ENCODE results near the gene NDUFS7. TPM values are rescaled to one million over a fixed set of nuclear protein-coding genes. Genes with fewer than 3 reads are reported as not detected.

The NDUFS7 gene
- total and polyA plus RNA-seq, 10 of the 15 experiments (the other 5 are each of a cell fraction or from before 2014, with no cell fraction given): 5.1 to 282 (median 92.9) TPM

DNA sequence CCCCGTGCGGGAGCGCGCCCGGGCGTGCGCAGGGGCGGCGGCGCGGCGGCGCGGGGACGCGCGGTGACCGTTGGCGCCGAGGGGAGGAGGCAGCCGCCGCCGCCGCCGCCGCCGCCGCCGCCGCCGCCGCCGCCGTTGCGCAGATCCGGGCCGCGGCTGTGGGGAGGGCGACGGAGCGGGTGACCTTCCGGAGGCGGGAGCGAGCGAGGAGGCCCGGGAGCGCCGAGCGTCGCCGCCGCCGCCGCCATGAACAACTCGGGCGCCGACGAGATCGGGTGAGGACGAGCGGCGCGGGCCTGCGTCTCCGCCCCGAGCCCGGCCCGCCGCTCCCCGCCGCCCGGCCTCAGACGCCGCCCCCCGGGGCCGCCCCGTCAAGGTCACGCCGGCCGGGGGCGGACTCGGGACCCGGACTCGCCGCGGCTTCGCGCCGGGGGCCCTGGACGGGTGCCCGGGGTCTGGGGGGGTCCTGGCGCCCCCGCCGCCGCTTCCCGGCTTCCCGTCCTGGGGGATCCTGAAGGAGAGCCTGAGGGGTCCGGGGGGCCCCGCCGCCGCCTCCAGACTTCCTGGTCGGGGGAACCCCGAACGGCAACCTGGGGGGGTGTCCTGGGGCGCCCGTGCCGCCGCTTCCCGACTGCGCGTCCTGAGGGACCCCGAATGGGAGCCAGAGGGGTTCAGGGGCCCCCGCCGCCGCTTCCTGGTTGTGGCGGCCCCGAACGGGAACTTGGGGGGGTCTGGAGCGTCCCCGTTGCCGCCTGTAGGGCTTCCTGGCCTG lies 24.0 kb downstream of the NDUFS7 start, which contains the start of gene DAZAP1 (continued):
- TF ChIP-seq, protein P1, sequence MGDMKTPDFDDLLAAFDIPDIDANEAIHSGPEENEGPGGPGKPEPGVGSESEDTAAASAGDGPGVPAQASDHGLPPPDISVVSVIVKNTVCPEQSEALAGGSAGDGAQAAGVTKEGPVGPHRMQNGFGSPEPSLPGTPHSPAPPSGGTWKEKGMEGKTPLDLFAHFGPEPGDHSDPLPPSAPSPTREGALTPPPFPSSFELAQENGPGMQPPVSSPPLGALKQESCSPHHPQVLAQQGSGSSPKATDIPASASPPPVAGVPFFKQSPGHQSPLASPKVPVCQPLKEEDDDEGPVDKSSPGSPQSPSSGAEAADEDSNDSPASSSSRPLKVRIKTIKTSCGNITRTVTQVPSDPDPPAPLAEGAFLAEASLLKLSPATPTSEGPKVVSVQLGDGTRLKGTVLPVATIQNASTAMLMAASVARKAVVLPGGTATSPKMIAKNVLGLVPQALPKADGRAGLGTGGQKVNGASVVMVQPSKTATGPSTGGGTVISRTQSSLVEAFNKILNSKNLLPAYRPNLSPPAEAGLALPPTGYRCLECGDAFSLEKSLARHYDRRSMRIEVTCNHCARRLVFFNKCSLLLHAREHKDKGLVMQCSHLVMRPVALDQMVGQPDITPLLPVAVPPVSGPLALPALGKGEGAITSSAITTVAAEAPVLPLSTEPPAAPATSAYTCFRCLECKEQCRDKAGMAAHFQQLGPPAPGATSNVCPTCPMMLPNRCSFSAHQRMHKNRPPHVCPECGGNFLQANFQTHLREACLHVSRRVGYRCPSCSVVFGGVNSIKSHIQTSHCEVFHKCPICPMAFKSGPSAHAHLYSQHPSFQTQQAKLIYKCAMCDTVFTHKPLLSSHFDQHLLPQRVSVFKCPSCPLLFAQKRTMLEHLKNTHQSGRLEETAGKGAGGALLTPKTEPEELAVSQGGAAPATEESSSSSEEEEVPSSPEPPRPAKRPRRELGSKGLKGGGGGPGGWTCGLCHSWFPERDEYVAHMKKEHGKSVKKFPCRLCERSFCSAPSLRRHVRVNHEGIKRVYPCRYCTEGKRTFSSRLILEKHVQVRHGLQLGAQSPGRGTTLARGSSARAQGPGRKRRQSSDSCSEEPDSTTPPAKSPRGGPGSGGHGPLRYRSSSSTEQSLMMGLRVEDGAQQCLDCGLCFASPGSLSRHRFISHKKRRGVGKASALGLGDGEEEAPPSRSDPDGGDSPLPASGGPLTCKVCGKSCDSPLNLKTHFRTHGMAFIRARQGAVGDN (IDR thresholded peaks at IDR 0.05): no peak
- TF ChIP-seq, protein P2, sequence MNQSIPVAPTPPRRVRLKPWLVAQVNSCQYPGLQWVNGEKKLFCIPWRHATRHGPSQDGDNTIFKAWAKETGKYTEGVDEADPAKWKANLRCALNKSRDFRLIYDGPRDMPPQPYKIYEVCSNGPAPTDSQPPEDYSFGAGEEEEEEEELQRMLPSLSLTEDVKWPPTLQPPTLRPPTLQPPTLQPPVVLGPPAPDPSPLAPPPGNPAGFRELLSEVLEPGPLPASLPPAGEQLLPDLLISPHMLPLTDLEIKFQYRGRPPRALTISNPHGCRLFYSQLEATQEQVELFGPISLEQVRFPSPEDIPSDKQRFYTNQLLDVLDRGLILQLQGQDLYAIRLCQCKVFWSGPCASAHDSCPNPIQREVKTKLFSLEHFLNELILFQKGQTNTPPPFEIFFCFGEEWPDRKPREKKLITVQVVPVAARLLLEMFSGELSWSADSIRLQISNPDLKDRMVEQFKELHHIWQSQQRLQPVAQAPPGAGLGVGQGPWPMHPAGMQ (IDR thresholded peaks at IDR 0.05; ENCODE audit: borderline replicate concordance): no peak
- TF ChIP-seq, protein P3, sequence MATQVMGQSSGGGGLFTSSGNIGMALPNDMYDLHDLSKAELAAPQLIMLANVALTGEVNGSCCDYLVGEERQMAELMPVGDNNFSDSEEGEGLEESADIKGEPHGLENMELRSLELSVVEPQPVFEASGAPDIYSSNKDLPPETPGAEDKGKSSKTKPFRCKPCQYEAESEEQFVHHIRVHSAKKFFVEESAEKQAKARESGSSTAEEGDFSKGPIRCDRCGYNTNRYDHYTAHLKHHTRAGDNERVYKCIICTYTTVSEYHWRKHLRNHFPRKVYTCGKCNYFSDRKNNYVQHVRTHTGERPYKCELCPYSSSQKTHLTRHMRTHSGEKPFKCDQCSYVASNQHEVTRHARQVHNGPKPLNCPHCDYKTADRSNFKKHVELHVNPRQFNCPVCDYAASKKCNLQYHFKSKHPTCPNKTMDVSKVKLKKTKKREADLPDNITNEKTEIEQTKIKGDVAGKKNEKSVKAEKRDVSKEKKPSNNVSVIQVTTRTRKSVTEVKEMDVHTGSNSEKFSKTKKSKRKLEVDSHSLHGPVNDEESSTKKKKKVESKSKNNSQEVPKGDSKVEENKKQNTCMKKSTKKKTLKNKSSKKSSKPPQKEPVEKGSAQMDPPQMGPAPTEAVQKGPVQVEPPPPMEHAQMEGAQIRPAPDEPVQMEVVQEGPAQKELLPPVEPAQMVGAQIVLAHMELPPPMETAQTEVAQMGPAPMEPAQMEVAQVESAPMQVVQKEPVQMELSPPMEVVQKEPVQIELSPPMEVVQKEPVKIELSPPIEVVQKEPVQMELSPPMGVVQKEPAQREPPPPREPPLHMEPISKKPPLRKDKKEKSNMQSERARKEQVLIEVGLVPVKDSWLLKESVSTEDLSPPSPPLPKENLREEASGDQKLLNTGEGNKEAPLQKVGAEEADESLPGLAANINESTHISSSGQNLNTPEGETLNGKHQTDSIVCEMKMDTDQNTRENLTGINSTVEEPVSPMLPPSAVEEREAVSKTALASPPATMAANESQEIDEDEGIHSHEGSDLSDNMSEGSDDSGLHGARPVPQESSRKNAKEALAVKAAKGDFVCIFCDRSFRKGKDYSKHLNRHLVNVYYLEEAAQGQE (IDR thresholded peaks at IDR 0.05; ENCODE audit: low read depth, low read length): no peak
- no peak for TF ChIP-seq SIN3A (IDR thresholded peaks at IDR 0.05; ENCODE audit: low read depth, low read length)
- no peak for TF ChIP-seq HCFC1 (IDR thresholded peaks at IDR 0.05; ENCODE audit: low read length)
- TF ChIP-seq GATAD2B (conservative IDR thresholded peaks at IDR 0.05; ENCODE audit: low read depth): peak; percentile 62; the same call in 1 of the 2 replicates
- TF ChIP-seq, protein P4, sequence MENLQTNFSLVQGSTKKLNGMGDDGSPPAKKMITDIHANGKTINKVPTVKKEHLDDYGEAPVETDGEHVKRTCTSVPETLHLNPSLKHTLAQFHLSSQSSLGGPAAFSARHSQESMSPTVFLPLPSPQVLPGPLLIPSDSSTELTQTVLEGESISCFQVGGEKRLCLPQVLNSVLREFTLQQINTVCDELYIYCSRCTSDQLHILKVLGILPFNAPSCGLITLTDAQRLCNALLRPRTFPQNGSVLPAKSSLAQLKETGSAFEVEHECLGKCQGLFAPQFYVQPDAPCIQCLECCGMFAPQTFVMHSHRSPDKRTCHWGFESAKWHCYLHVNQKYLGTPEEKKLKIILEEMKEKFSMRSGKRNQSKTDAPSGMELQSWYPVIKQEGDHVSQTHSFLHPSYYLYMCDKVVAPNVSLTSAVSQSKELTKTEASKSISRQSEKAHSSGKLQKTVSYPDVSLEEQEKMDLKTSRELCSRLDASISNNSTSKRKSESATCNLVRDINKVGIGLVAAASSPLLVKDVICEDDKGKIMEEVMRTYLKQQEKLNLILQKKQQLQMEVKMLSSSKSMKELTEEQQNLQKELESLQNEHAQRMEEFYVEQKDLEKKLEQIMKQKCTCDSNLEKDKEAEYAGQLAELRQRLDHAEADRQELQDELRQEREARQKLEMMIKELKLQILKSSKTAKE (IDR thresholded peaks at IDR 0.05; ENCODE audit: low read depth, poor library complexity, severe bottlenecking): no peak
- no peak for TF ChIP-seq MEF2B (IDR thresholded peaks at IDR 0.05; ENCODE audit: partially characterized antibody, poor library complexity, severe bottlenecking)
- no peak for TF ChIP-seq FOS (IDR thresholded peaks at IDR 0.05; ENCODE audit: borderline replicate concordance, extremely low read depth, insufficient read length)
- TF ChIP-seq, protein P5, sequence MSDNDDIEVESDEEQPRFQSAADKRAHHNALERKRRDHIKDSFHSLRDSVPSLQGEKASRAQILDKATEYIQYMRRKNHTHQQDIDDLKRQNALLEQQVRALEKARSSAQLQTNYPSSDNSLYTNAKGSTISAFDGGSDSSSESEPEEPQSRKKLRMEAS (IDR thresholded peaks at IDR 0.05; ENCODE audit: low read depth, low read length): no peak
- TF ChIP-seq, protein P6, sequence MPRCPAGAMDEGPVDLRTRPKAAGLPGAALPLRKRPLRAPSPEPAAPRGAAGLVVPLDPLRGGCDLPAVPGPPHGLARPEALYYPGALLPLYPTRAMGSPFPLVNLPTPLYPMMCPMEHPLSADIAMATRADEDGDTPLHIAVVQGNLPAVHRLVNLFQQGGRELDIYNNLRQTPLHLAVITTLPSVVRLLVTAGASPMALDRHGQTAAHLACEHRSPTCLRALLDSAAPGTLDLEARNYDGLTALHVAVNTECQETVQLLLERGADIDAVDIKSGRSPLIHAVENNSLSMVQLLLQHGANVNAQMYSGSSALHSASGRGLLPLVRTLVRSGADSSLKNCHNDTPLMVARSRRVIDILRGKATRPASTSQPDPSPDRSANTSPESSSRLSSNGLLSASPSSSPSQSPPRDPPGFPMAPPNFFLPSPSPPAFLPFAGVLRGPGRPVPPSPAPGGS (IDR thresholded peaks at IDR 0.05; ENCODE audit: borderline replicate concordance, insufficient read depth, low read depth, low read length, poor library complexity, severe bottlenecking): peak; percentile 16
- TF ChIP-seq, protein P7, sequence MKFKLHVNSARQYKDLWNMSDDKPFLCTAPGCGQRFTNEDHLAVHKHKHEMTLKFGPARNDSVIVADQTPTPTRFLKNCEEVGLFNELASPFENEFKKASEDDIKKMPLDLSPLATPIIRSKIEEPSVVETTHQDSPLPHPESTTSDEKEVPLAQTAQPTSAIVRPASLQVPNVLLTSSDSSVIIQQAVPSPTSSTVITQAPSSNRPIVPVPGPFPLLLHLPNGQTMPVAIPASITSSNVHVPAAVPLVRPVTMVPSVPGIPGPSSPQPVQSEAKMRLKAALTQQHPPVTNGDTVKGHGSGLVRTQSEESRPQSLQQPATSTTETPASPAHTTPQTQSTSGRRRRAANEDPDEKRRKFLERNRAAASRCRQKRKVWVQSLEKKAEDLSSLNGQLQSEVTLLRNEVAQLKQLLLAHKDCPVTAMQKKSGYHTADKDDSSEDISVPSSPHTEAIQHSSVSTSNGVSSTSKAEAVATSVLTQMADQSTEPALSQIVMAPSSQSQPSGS (IDR thresholded peaks at IDR 0.05; ENCODE audit: low read length): no peak

Data from GM12878 (cell line).